ENCODE data around the gene RPS27L.

The RPS27L gene

DNA sequence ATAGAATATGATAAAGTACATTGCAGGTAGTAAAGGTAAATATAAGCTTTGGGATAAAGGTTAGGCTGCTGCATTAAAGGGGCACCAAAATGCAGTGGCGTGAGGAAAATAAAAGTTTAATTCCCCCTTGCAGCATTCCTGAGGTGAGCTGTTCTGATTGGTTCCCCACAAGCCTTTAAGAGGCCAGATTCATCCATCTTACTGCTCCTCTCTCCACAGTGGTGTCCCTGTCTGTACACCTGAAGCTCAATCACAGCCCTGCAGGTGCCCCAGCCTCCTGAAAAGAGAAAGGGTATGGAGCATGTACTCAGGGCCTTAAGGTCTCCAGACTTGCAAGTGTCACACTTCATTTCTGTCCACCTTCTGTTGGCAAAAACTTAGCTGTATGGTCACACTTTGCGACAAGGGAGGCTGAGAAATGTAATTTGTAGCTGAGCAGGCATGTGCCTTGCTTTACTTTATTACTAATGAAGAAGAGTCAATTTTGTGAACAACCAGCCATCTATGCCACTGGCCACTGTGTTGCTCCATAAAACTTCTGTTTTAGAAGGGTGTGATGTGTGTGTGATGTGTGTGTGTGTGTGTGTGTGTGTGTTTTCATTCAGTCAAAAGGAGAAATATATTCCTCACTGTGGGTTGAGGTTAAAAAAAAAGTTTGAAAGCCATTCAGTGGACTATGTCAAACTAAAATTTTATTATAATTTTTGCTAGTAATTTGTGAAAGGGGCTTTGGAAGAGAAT is 22.9 kb downstream of the RPS27L start:
- H3K9me3 ChIP-seq (ENCODE audit: severe bottlenecking), result no peaks in the 10 kb centered on the region
- no peak overlapping the region for H3K27ac ChIP-seq
- H3K36me3 ChIP-seq, result no peaks in the 10 kb centered on the region
- no peaks in the 10 kb centered on the region for H3K27me3 ChIP-seq (ENCODE audit: insufficient read depth, low read depth, severe bottlenecking)
- TF ChIP-seq, protein P1, sequence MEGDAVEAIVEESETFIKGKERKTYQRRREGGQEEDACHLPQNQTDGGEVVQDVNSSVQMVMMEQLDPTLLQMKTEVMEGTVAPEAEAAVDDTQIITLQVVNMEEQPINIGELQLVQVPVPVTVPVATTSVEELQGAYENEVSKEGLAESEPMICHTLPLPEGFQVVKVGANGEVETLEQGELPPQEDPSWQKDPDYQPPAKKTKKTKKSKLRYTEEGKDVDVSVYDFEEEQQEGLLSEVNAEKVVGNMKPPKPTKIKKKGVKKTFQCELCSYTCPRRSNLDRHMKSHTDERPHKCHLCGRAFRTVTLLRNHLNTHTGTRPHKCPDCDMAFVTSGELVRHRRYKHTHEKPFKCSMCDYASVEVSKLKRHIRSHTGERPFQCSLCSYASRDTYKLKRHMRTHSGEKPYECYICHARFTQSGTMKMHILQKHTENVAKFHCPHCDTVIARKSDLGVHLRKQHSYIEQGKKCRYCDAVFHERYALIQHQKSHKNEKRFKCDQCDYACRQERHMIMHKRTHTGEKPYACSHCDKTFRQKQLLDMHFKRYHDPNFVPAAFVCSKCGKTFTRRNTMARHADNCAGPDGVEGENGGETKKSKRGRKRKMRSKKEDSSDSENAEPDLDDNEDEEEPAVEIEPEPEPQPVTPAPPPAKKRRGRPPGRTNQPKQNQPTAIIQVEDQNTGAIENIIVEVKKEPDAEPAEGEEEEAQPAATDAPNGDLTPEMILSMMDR (IDR thresholded peaks at IDR 0.05; ENCODE audit: low read depth, low read length), result no peak
- H3K4me3 ChIP-seq (ENCODE audit: low read depth, low read length), result no peak overlapping the region
- no peak for DNase-seq

DNA sequence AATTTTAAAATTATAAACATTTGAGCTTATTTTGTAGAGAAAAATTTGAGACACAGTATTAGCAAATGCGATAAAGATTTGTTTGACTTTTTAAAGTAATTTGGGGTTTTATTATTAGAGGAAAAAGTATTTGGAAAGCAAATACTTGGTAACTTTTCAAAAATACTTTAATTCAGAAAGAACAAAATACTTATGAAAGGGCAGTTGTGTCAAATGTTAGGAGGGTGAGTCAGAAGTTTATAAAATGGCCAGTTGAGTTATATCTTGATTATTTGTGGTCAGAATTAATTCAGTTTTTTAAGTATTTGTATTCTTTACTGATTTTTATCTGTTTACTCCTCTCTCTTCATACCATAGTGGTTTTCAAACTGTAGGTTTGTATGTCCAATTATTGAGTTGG is 23.5 kb downstream of the RPS27L start:
- Histone ChIP-seq H3K27ac (no peak overlapping the region), H3K27me3 (ENCODE audit: insufficient read depth, low read depth, severe bottlenecking) (no peaks in the 10 kb centered on the region), H3K9me3 (ENCODE audit: severe bottlenecking) (no peaks in the 10 kb centered on the region), H3K36me3 (no peaks in the 10 kb centered on the region), H3K4me3 (ENCODE audit: low read depth, low read length) (no peak overlapping the region)
- DNase-seq, result no peak
- TF ChIP-seq, protein P1 (IDR thresholded peaks at IDR 0.05; ENCODE audit: low read depth, low read length), result no peak

DNA sequence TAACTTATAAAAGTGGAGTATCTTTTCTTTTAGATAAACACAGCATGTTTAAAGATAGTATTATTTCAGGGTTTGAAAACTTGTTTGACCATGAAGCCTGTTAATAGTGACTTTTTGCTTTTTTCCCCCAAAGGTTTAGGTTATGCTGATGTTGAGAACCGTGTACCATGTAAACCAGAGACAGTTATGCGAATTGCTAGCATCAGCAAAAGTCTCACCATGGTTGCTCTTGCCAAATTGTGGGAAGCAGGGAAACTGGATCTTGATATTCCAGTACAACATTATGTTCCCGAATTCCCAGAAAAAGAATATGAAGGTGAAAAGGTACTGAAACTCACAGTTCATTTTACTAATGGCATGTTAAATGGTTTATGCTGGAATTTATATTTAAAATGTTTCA is 30.6 kb downstream of the RPS27L start:
- TF ChIP-seq, protein P1 (IDR thresholded peaks at IDR 0.05; ENCODE audit: low read depth, low read length), result no peak
- no peak overlapping the region for H3K27ac ChIP-seq
- H3K36me3 ChIP-seq, result peaks cover 4% of the 10 kb centered on the region
- no peaks in the 10 kb centered on the region for H3K27me3 ChIP-seq (ENCODE audit: insufficient read depth, low read depth, severe bottlenecking)
- no peak for DNase-seq
- H3K9me3 ChIP-seq (ENCODE audit: severe bottlenecking), result no peaks in the 10 kb centered on the region
- no peak overlapping the region for H3K4me3 ChIP-seq (ENCODE audit: low read depth, low read length)

DNA sequence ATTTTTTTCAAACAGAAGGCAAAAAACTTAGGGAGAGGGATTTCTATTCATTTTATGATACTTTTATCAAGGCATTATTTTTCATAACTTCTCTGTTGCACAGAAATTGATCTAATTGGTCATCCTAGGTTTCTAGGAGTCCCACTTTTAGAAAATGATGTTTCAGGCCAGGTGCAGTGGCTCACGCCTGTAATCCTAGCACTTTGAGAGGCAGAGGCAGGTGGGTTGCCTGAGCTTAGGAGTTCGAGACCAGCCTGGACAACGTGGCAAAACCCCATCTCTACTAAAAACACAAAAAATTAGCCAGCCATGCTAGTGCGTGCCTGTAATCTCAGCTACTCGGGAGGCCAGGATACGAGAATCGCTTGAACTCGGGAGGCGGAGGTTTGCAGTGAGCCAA is 32.8 kb downstream of the RPS27L start:
- no peak overlapping the region for H3K4me3 ChIP-seq (ENCODE audit: low read depth, low read length)
- no peak for DNase-seq
- no peaks in the 10 kb centered on the region for H3K27me3 ChIP-seq (ENCODE audit: insufficient read depth, low read depth, severe bottlenecking)
- H3K27ac ChIP-seq, result no peak overlapping the region
- TF ChIP-seq, protein P1 (IDR thresholded peaks at IDR 0.05; ENCODE audit: low read depth, low read length), result no peak
- peaks cover 4% of the 10 kb centered on the region for H3K36me3 ChIP-seq
- H3K9me3 ChIP-seq (ENCODE audit: severe bottlenecking), result peaks cover 2% of the 10 kb centered on the region

DNA sequence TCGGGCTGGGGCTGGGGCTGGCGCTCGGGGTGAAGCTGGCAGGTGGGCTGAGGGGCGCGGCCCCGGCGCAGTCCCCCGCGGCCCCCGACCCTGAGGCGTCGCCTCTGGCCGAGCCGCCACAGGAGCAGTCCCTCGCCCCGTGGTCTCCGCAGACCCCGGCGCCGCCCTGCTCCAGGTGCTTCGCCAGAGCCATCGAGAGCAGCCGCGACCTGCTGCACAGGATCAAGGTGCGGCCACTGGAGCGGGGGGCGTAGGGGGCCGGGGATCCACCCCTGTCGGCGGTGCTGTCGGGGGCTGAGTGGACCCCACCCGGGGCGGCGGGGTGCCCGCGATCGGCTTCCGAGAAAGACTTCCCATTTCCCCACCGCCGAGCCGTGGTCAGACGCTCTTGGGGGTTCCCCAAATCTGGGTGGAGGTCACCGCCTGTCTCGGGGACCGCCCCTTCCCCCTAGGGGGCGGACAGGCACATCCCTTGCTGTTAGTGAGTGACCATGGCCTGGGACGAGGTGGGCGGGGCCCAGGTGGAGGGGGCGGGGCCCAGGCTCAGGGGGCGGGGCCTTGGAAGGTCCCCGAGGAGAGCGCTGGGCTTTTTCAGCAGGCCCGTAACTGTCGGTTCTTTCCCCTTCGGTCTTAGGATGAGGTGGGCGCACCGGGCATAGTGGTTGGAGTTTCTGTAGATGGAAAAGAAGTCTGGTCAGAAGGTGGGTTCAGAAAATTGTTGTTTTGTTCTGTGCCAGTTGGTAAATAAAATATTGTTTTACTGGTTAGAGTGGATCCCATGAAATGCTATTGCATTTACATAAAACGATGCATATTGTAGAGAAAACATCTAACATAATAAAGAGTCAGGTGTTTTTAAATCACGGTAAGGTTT is 35.0 kb downstream of the RPS27L start:
- Histone ChIP-seq H3K9me3 (ENCODE audit: severe bottlenecking) (peaks cover 5% of the 10 kb centered on the region), H3K27ac (peak overlapping the region; percentile 48), H3K4me3 (ENCODE audit: low read depth, low read length) (peak overlapping the region; percentile 95), H3K36me3 (peaks cover 4% of the 10 kb centered on the region), H3K27me3 (ENCODE audit: insufficient read depth, low read depth, severe bottlenecking) (no peaks in the 10 kb centered on the region)
- TF ChIP-seq, protein P1 (IDR thresholded peaks at IDR 0.05; ENCODE audit: low read depth, low read length), result 0 out of 2 replicates have a peak, but pooled peaks have one; percentile 18
- DNase-seq, result peak; percentile 62

Measured in WERI-Rb-1 (cell line).